DOHH2 (cell line): ENCODE measurements around the gene KCNQ1.

ENCODE experiments used
- H3F3A ChIP-seq: fragments of 200-600 bp; sonication (generic), shearing (Covaris generic); 2 replicates; pipeline ENCODE4 v1.6.0; 2016; ENCODE audit warnings: antibody characterized with exemption, mild to moderate bottlenecking; ENCODE audit not compliant: control insufficient read depth, insufficient read depth
- H3K27ac ChIP-seq: fragments of 200-600 bp; sonication (generic); 2 replicates; pipeline ENCODE4 v1.5.1; 2014; ENCODE audit warnings: low read depth, mild to moderate bottlenecking, low read length, moderate library complexity
- H3K27me3 ChIP-seq: fragments of 200-600 bp; sonication (generic); 2 replicates; pipeline ENCODE4 v1.6.1; 2014; ENCODE audit warnings: mild to moderate bottlenecking, low read length, mixed read lengths; ENCODE audit not compliant: control insufficient read depth
- H3K36me3 ChIP-seq: fragments of 200-600 bp; sonication (generic); 2 replicates; pipeline ENCODE4 v1.6.1; 2014; ENCODE audit warnings: mild to moderate bottlenecking, low read length, moderate library complexity, mixed read lengths; ENCODE audit not compliant: control insufficient read depth
- H3K4me1 ChIP-seq: fragments of 200-600 bp; sonication (generic); 2 replicates; pipeline ENCODE4 v1.6.1; 2014; ENCODE audit warnings: mild to moderate bottlenecking, low read length, mixed read lengths; ENCODE audit not compliant: control insufficient read depth
- H3K4me2 ChIP-seq: fragments of 200-600 bp; sonication (generic); 2 replicates; pipeline ENCODE4 v1.6.0; 2014; ENCODE audit warnings: mild to moderate bottlenecking, low read length, moderate library complexity
- H3K4me3 ChIP-seq: fragments of 200-600 bp; sonication (generic); 2 replicates; pipeline ENCODE4 v1.5.1; 2014; ENCODE audit warnings: mild to moderate bottlenecking, low read length, mixed read lengths
- H3K79me2 ChIP-seq: fragments of 200-600 bp; sonication (generic); 2 replicates; pipeline ENCODE4 v1.6.1; 2014; ENCODE audit warnings: mild to moderate bottlenecking, low read length, mixed read lengths; ENCODE audit not compliant: control insufficient read depth
- H3K9me2 ChIP-seq: fragments of 200-600 bp; sonication (generic); replicated peaks from 2 replicates; pipeline ENCODE4 v1.6.1; 2014; ENCODE audit warnings: mild to moderate bottlenecking, low read length, mixed read lengths; ENCODE audit not compliant: control insufficient read depth
- H3K9me3 ChIP-seq: fragments of 200-600 bp; sonication (generic); 2 replicates; pipeline ENCODE4 v1.6.1; 2014; ENCODE audit warnings: antibody characterized with exemption, low read length, mixed read lengths; ENCODE audit not compliant: control insufficient read depth, insufficient read depth
- H4K20me1 ChIP-seq: fragments of 200-600 bp; sonication (generic); 2 replicates; pipeline ENCODE4 v1.6.0; 2014; ENCODE audit warnings: low read depth, mild to moderate bottlenecking, antibody characterized with exemption, low read length, moderate library complexity; ENCODE audit not compliant: control insufficient read depth, insufficient read depth
- EZH2phosphoT487 ChIP-seq: fragments of 200-600 bp; sonication (generic); IDR thresholded peaks from 2 replicates; pipeline ENCODE4 v1.6.1; 2017; ENCODE audit warnings: borderline replicate concordance, mild to moderate bottlenecking, antibody characterized with exemption, low read length, moderate library complexity, mixed read lengths
- TF ChIP-seq, protein P1 (sequence below): fragments of 200-600 bp; sonication (generic); IDR thresholded peaks from one replicate; pipeline ENCODE4 v1.5.1; 2014; ENCODE audit warnings: antibody characterized with exemption, mild to moderate bottlenecking, low read depth, low read length; ENCODE audit not compliant: poor library complexity, severe bottlenecking

KCNQ1 gene

GRCh38 chr11:2868506-2869133 is 423.8 kb downstream of the KCNQ1 start:
- no peak overlapping the region for H3K27ac ChIP-seq
- no peaks in the 10 kb centered on the region for H4K20me1 ChIP-seq
- H3F3A ChIP-seq, result no peaks in the 10 kb centered on the region
- no peak overlapping the region for H3K4me3 ChIP-seq
- H3K9me3 ChIP-seq, result no peaks in the 10 kb centered on the region
- H3K79me2 ChIP-seq, result no peaks in the 10 kb centered on the region
- TF ChIP-seq EZH2phosphoT487, result no peak
- TF ChIP-seq, protein P1, sequence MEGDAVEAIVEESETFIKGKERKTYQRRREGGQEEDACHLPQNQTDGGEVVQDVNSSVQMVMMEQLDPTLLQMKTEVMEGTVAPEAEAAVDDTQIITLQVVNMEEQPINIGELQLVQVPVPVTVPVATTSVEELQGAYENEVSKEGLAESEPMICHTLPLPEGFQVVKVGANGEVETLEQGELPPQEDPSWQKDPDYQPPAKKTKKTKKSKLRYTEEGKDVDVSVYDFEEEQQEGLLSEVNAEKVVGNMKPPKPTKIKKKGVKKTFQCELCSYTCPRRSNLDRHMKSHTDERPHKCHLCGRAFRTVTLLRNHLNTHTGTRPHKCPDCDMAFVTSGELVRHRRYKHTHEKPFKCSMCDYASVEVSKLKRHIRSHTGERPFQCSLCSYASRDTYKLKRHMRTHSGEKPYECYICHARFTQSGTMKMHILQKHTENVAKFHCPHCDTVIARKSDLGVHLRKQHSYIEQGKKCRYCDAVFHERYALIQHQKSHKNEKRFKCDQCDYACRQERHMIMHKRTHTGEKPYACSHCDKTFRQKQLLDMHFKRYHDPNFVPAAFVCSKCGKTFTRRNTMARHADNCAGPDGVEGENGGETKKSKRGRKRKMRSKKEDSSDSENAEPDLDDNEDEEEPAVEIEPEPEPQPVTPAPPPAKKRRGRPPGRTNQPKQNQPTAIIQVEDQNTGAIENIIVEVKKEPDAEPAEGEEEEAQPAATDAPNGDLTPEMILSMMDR, result no peak
- H3K36me3 ChIP-seq, result no peaks in the 10 kb centered on the region
- no peaks in the 10 kb centered on the region for H3K9me2 ChIP-seq
- H3K4me1 ChIP-seq, result no peaks in the 10 kb centered on the region
- H3K4me2 ChIP-seq, result no peak overlapping the region
- no peaks in the 10 kb centered on the region for H3K27me3 ChIP-seq

- Histone ChIP-seq H3K36me3 (no peaks in the 10 kb centered on the region), H3K27ac (no peak overlapping the region), H3K4me2 (no peak overlapping the region), H3K79me2 (no peaks in the 10 kb centered on the region), H3K9me3 (no peaks in the 10 kb centered on the region), H3K27me3 (no peaks in the 10 kb centered on the region), H3F3A (no peaks in the 10 kb centered on the region), H3K4me3 (no peak overlapping the region), H3K4me1 (no peaks in the 10 kb centered on the region), H3K9me2 (no peaks in the 10 kb centered on the region), H4K20me1 (no peaks in the 10 kb centered on the region)
- TF ChIP-seq, protein P1, result no peak
Observed at GRCh38 chr11:2869134-2869526, 424.3 kb downstream of the KCNQ1 start.

- Histone ChIP-seq H3K9me2 (no peaks in the 10 kb centered on the region), H3K4me1 (no peaks in the 10 kb centered on the region), H3K27ac (no peak overlapping the region), H3K79me2 (no peaks in the 10 kb centered on the region), H3F3A (no peaks in the 10 kb centered on the region), H3K36me3 (no peaks in the 10 kb centered on the region), H4K20me1 (no peaks in the 10 kb centered on the region), H3K27me3 (no peaks in the 10 kb centered on the region), H3K4me3 (no peak overlapping the region), H3K4me2 (no peak overlapping the region), H3K9me3 (no peaks in the 10 kb centered on the region)
- no peak for TF ChIP-seq EZH2phosphoT487
- TF ChIP-seq, protein P1, result no peak
Observed at GRCh38 chr11:2869561-2870427, 425.0 kb downstream of the KCNQ1 start.
